NK-92 (cell line): ENCODE measurements around the gene ZNF778.

ENCODE experiments used
- DNase-seq: peaks from one replicate; lab custom pipeline; 2025; ENCODE audit not compliant: unreplicated experiment; lab: John Stamatoyannopoulos, UW

The ZNF778 gene

GRCh38 chr16:89193576-89194293, 23.8 kb upstream of the ZNF778 start:
- no peak for DNase-seq

- no peak for DNase-seq
Observed at GRCh38 chr16:89194340-89195311, 22.9 kb upstream of the ZNF778 start.

GRCh38 chr16:89195521-89196171, 21.9 kb upstream of the ZNF778 start:
- no peak for DNase-seq

- no peak for DNase-seq
Observed at GRCh38 chr16:89197033-89197632, 20.4 kb upstream of the ZNF778 start.

- no peak for DNase-seq
Observed at GRCh38 chr16:89197633-89198416, 19.7 kb upstream of the ZNF778 start.

GRCh38 chr16:89198417-89199240, 18.9 kb upstream of the ZNF778 start:
- DNase-seq, result no peak

- DNase-seq, result no peak
Observed at GRCh38 chr16:89199241-89200123, 18.0 kb upstream of the ZNF778 start.

- no peak for DNase-seq
Observed at GRCh38 chr16:89200124-89200849, 17.2 kb upstream of the ZNF778 start, which contains the start of gene SLC22A31. SLC22A31 (minus strand) TSS chr16:89200537; CDS start chr16:89200501, 36 bp downstream.

- no peak for DNase-seq
Observed at GRCh38 chr16:89200850-89201411, 16.6 kb upstream of the ZNF778 start.

GRCh38 chr16:89201439-89202377, 15.8 kb upstream of the ZNF778 start:
- no peak for DNase-seq

- DNase-seq, result no peak
Observed at GRCh38 chr16:89202422-89203215, 14.9 kb upstream of the ZNF778 start.

- DNase-seq, result no peak
Observed at GRCh38 chr16:89207993-89208392, 9.5 kb upstream of the ZNF778 start.

GRCh38 chr16:89209522-89210044, 7.9 kb upstream of the ZNF778 start:
- DNase-seq, result no peak

GRCh38 chr16:89210165-89210903, 7.2 kb upstream of the ZNF778 start:
- DNase-seq, result no peak
